EH (cell line): ENCODE data around the gene TMCC1.
"Not testable (repeated sequence)": the region's sequence is repeated elsewhere in the genome, so short reads cannot be mapped to it uniquely, and the experiment has no call there.

Experiments
- DNase-seq: peaks from one replicate; pipeline ENCODE4 v3.0.0-alpha.2; 2015; ENCODE audit warnings: low read depth

Gene TMCC1

GRCh38 chr3:129686941-129687340 is 206.6 kb downstream of the TMCC1 start:
- no peak for DNase-seq

GRCh38 chr3:129684270-129684669 is 209.2 kb downstream of the TMCC1 start:
- DNase-seq, result no peak

GRCh38 chr3:129683201-129683600 is 210.3 kb downstream of the TMCC1 start:
- no peak for DNase-seq

GRCh38 chr3:129676985-129677384 is 216.5 kb downstream of the TMCC1 start:
- no peak for DNase-seq

- not testable (repeated sequence) for DNase-seq
Observed at GRCh38 chr3:129674798-129675123, 218.8 kb downstream of the TMCC1 start.

GRCh38 chr3:129673897-129674797 is 219.4 kb downstream of the TMCC1 start:
- no peak for DNase-seq

- no peak for DNase-seq
Observed at GRCh38 chr3:129673012-129673411, 220.5 kb downstream of the TMCC1 start.

GRCh38 chr3:129672412-129672811 is 221.1 kb downstream of the TMCC1 start:
- DNase-seq, result no peak

- peak; percentile 81 for DNase-seq
Observed at GRCh38 chr3:129665024-129665768, 228.3 kb downstream of the TMCC1 start.

- DNase-seq, result peak; percentile 51
Observed at GRCh38 chr3:129663930-129664646, 229.4 kb downstream of the TMCC1 start.

GRCh38 chr3:129663045-129663446 is 230.5 kb downstream of the TMCC1 start:
- peak; percentile 46 for DNase-seq

GRCh38 chr3:129662191-129662608 is 231.3 kb downstream of the TMCC1 start:
- DNase-seq, result no peak

GRCh38 chr3:129661766-129662165 is 231.7 kb downstream of the TMCC1 start:
- DNase-seq, result no peak

GRCh38 chr3:129658110-129658843 is 235.2 kb downstream of the TMCC1 start:
- DNase-seq, result no peak

- peak; percentile 35 for DNase-seq
Observed at GRCh38 chr3:129657261-129658046, 236.1 kb downstream of the TMCC1 start.

GRCh38 chr3:129656659-129657247 is 236.8 kb downstream of the TMCC1 start:
- DNase-seq, result peak; percentile 3

GRCh38 chr3:129655291-129655700 is 238.2 kb downstream of the TMCC1 start:
- DNase-seq, result no peak

- peak; percentile 91 for DNase-seq
Observed at GRCh38 chr3:129654131-129654530, 239.4 kb downstream of the TMCC1 start.

- no peak for DNase-seq
Observed at GRCh38 chr3:129653019-129653418, 240.5 kb downstream of the TMCC1 start.

- DNase-seq, result peak; percentile 97
Observed at GRCh38 chr3:129651435-129652202, 241.9 kb downstream of the TMCC1 start.
